ENCODE data around the gene GOLT1A.

The GOLT1A gene

GRCh38 chr1:204170494-204171155 lies 43.2 kb downstream of the GOLT1A start:
- Mint-ChIP-seq H3K9me3 (peaks cover 37 to 55% of the 10 kb centered on the region in 2 donors), H3K4me3 (no peak overlapping the region), H3K4me1 (no peaks in the 10 kb centered on the region), H3K27ac (no peak overlapping the region), H3K27me3 (peaks cover 9% of the 10 kb centered on the region)
- DNase-seq (no peak), ATAC-seq (no peak)

DNA sequence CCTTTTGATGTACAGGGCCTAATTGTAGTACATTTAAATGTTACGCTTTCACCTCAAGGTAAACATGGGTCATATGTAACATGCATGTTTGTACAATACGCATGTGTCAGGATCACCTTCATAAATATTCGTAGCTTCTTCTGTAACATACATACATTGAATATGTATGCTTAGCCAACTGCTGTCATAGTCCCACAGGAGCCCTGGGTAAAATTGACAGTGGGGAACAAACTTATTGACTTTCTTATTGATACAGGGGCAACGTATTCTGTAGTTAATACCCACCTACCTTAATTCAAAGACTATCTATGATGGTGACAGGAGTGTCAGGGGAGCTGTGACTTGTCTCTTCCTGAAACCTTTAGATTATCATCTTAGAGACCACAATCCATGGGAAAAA lies 43.9 kb downstream of the GOLT1A start:
- peaks cover 14% of the 10 kb centered on the region for H3K27me3 Mint-ChIP-seq
- ATAC-seq (no peak), DNase-seq (no peak)
- peaks cover 37 to 55% of the 10 kb centered on the region in 2 donors for H3K9me3 Mint-ChIP-seq
- H3K4me3 Mint-ChIP-seq: no peak overlapping the region
- H3K4me1 Mint-ChIP-seq: no peaks in the 10 kb centered on the region
- H3K27ac Mint-ChIP-seq: no peak overlapping the region

DNA sequence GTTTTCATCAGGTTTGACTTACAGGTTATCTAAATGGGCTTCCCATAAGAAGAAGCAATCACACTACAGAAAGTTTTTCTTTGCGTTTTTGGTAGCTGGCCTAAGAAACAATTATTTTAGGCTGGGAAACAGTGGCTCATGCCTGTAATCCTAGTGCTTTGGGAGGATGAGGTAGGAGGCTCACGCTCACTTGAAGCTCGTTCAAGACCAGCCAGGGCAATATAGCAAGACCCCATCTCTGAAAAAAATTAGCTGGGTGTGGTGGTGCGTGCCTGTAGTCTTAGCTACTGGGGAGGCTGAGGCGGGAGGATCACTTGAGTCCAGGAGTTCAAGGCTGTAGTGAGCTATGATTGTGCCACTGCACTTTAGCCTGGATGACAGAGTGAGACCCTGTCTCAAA lies 46.1 kb downstream of the GOLT1A start:
- H3K9me3 Mint-ChIP-seq: peaks cover 30 to 44% of the 10 kb centered on the region in 2 donors

GRCh38 chr1:204166219-204166618 lies 47.6 kb downstream of the GOLT1A start, which contains the start of gene REN:
Gene REN (minus strand): TSS chr1:204166337. CDS start chr1:204166293, 44 bp downstream.
- peaks cover 14% of the 10 kb centered on the region for H3K27me3 Mint-ChIP-seq
- H3K27ac Mint-ChIP-seq: no peak within 1 kb of the TSS
- DNase-seq (no peak), ATAC-seq (no peak)
- no peak within 1 kb of the TSS for H3K4me3 Mint-ChIP-seq
- no peaks in the 10 kb centered on the region for H3K4me1 Mint-ChIP-seq
- H3K9me3 Mint-ChIP-seq: peaks cover 24 to 29% of the 10 kb centered on the region in 2 donors

More for the DNA sequence above, 46.1 kb downstream of the GOLT1A start:
- no peak for ATAC-seq
- H3K4me3 Mint-ChIP-seq: no peak overlapping the region
- H3K27ac Mint-ChIP-seq: no peak overlapping the region
- no peak for DNase-seq
- H3K27me3 Mint-ChIP-seq: peaks cover 14% of the 10 kb centered on the region
- H3K4me1 Mint-ChIP-seq: no peaks in the 10 kb centered on the region

DNA sequence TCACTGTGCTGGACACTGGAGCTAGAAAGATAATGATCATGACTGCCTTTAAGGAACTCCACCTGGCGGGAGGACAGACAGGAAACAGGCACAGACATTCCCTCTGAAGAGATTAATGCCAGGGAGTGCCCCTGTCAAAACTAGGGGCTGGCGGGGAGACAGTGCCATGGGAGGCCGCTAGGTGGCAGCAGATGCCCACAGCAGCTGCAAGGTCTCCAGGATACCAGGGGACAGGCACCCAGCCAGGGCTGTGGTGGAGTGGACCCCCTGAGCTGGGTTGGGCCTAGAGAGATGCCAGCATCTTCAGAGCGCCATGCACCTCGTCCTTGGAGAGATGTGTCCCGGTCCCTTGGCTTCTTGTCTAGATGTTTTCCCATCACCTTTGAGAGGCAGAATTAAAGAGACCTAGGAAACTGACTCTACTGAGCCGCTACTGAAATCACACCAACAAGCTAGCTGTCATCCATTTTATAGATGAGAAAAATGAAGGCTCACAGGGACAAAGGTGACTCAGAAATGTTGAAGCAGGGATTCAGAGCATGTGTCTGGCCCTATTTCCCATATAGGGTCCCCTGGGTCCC lies 51.2 kb downstream of the GOLT1A start:
- DNase-seq (peak; percentile 80 to 84), ATAC-seq (peak; percentile 89)
- no peak overlapping the region for H3K27ac Mint-ChIP-seq
- peaks cover 5 to 6% of the 10 kb centered on the region in 2 donors for H3K9me3 Mint-ChIP-seq
- H3K4me1 Mint-ChIP-seq: no peaks in the 10 kb centered on the region
- H3K4me3 Mint-ChIP-seq: no peak overlapping the region
- peaks cover 14% of the 10 kb centered on the region for H3K27me3 Mint-ChIP-seq

DNA sequence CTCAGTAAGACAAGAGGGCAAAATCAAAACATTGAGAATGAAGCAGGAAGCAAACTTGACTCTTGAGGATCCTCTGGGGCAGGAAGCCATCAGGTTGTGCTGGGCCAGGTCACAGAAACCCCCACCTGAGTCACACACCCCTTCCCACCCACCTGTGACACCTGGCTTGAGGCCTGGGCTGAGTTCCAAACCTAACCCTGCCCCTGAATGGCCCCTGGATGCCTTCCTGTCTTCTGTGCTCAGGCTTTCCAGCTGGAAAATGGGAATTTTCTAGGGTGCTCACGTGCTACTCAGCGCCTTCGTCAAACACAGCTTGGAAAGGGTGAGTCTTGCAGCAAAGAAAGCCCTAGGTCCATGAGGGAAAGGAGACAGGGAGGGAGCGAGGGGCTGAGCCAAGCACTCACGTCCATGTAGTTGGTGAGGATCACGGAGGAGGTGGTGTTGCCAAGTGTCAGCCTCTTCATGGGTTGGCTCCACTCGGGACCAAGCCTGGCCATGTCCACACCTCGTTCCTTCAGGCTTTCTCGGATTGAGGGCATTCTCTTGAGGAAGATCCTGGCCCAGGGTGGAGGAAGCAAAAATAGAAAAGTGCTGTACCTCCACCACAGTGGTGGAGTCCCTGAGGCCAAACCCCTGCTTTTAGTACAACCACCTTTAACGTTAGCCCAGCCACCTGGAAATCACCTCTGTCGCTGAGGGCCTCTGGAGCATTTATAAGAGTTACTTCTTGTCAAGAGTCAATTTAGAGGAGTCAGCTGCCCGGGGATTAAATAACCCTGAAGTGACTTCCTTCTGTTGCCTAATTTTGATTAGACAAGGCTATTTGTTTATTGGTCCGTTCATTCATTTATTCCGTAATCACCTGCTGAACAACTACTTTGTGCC lies 51.9 kb downstream of the GOLT1A start:
- Mint-ChIP-seq H3K9me3 (no peaks in the 10 kb centered on the region), H3K27me3 (peaks cover 14% of the 10 kb centered on the region), H3K4me3 (no peak overlapping the region), H3K27ac (no peak overlapping the region), H3K4me1 (no peaks in the 10 kb centered on the region)
- DNase-seq (no peak), ATAC-seq (no peak)

DNA sequence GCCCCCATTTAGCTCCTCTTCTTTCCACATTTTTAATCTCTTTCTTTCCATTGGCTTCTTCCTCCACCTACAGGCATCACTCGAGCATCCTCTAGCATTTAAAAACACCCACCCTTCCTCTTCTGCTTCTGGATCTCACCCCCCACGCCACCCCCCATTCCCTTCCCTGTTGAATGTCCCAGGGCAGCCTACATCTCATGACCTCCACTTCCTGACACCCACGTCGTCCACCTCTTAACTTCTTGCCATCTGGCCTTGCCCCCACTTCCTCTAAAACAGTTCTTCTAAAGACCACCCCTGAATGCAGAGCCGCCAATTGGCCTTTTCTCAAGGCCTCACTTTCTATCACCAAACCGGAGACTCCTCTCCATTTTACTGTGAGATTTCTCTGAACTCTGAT lies 55.8 kb downstream of the GOLT1A start:
- Mint-ChIP-seq H3K27me3 (no peaks in the 10 kb centered on the region), H3K4me1 (no peaks in the 10 kb centered on the region), H3K9me3 (no peaks in the 10 kb centered on the region), H3K27ac (no peak overlapping the region), H3K4me3 (no peak overlapping the region)
- DNase-seq (no peak), ATAC-seq (no peak)

DNA sequence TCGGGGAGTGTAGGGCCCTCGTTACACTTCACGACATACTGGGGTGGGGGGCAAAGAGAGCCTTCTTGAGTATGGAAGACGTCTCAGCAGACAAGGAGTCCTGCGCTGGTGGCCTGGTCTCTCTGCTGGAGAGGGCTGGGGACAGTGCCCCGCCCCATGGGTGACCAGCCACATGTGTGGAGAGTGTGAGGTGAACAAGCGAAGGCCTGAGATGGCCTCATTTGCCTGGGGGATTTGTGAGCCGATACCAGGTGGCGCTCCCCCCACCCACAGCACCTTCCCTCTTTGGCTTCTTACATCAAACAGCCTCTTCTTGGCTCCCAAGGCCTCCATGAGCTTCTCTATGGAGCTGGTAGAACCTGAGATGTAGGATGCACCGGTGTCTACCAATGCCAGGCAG lies 57.9 kb downstream of the GOLT1A start:
- H3K27ac Mint-ChIP-seq: no peak overlapping the region
- no peak for DNase-seq
- no peaks in the 10 kb centered on the region for H3K4me1 Mint-ChIP-seq
- H3K27me3 Mint-ChIP-seq: peaks cover 3% of the 10 kb centered on the region
- no peak for ATAC-seq
- no peak overlapping the region for H3K4me3 Mint-ChIP-seq
- H3K9me3 Mint-ChIP-seq: no peaks in the 10 kb centered on the region

DNA sequence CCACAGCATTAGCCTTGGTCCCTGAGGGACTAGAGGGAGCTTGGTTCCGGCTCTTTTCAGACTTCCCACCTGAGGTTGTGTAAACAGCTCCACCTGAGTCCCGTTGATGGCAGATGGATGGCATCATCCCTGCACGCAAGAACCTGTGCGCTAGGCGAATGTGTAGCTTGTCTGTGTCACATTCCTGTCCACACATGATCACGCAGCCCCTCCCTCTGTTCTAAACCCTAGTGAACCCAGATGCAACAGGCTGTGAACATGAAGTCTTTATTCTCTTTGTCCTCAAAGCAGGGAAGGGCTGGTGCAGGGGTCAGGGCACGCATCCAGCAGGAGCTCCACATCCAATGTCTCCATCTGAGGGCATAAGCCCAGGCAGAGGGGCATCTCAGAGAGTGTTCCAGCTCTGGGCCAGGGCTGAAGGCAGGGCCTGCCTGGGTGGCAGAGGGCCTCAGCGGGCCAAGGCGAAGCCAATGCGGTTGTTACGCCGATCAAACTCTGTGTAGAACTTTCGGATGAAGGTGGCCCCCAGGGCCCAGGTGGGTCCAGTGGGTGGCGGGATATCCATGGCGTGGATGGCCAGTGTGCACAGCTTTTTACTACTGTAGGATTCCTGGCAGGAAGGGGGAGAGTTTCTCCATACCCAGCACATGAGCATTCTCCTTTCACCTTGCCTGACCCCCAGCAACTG lies 59.1 kb downstream of the GOLT1A start:
- Mint-ChIP-seq H3K27ac (no peak overlapping the region), H3K4me3 (no peak overlapping the region), H3K4me1 (peaks cover 5% of the 10 kb centered on the region), H3K9me3 (no peaks in the 10 kb centered on the region), H3K27me3 (peaks cover 10% of the 10 kb centered on the region)
- no peak for DNase-seq
- ATAC-seq: no peak

DNA sequence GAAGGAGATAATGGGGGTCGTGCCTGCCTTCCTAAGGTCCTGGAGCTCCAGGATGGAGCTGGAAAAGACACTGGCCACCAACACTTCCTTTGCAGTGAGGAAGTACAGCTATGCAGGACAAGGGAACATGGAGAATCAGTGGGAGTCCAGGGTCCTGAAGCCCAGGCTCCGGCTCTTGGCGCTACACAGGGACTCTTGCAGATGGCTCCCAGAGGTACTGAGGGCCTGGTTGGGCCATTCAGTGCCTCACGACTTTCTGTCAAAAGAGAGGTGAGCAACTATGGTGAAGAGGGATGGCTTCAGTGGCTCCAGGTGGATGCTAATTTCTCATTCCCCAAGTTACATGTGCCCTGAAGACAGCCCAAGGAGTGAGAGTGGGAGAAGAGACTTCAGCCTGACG lies 60.1 kb downstream of the GOLT1A start:
- Mint-ChIP-seq H3K27me3 (peaks cover 10% of the 10 kb centered on the region), H3K27ac (no peak overlapping the region), H3K4me3 (no peak overlapping the region), H3K4me1 (peaks cover 5% of the 10 kb centered on the region), H3K9me3 (no peaks in the 10 kb centered on the region)
- DNase-seq (no peak), ATAC-seq (no peak)

DNA sequence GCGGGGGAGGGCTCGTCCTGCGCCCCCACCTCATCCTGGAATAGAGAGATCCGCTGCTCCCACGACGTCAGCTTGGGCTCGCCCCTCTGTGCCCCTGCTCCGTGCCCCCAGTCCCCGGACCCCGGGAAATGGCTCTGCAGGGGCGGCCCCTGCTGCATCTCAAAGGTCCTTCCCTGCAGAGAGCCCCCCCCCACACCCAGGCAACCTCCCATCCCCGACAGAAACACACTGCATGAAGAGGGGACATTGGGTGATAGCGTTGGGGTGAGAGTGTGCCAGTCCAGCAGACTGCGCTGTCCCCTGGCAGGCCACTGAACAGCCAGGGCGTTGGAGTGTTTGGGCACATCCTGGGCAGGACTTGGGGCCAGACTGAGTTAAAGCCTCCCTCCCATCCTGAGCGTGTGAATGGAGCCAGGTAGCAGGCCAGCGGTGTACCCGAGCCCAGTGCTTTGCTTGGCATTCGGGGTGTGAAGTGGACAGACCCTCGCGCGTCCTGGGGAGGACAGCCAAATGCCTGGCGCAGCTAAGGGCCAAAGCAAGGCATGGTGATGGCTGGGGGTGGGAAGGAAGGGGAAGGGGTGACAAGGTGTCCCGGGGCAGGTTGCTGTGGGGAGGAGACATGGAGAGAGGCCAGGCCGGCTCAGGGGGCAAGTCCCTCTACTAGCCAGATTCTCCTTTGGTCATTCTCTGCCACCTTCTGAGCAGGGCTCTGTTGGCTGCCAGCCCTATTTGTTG lies 61.3 kb downstream of the GOLT1A start:
- no peak for DNase-seq
- H3K27ac Mint-ChIP-seq: peak overlapping the region in 1 of 2 donors; percentile 63
- no peaks in the 10 kb centered on the region for H3K9me3 Mint-ChIP-seq
- H3K4me3 Mint-ChIP-seq: peak overlapping the region; percentile 76 to 82
- peaks cover 5% of the 10 kb centered on the region for H3K4me1 Mint-ChIP-seq
- peaks cover 10% of the 10 kb centered on the region for H3K27me3 Mint-ChIP-seq
- peak; percentile 27 for ATAC-seq

GRCh38 chr1:204151552-204152309 lies 62.1 kb downstream of the GOLT1A start, which contains the start of gene ETNK2:
Gene ETNK2 (minus strand): TSS chr1:204152044. CDS start chr1:204151852, 192 bp downstream.
- H3K4me1 Mint-ChIP-seq: peaks cover 5% of the 10 kb centered on the region
- DNase-seq: peak; percentile 40 to 53
- peak; percentile 62 for ATAC-seq
- peaks cover 10% of the 10 kb centered on the region for H3K27me3 Mint-ChIP-seq
- no peaks in the 10 kb centered on the region for H3K9me3 Mint-ChIP-seq
- peak within 1 kb of the TSS; percentile 76 to 82 for H3K4me3 Mint-ChIP-seq
- peak within 1 kb of the TSS in 1 of 2 donors; percentile 63 for H3K27ac Mint-ChIP-seq

DNA sequence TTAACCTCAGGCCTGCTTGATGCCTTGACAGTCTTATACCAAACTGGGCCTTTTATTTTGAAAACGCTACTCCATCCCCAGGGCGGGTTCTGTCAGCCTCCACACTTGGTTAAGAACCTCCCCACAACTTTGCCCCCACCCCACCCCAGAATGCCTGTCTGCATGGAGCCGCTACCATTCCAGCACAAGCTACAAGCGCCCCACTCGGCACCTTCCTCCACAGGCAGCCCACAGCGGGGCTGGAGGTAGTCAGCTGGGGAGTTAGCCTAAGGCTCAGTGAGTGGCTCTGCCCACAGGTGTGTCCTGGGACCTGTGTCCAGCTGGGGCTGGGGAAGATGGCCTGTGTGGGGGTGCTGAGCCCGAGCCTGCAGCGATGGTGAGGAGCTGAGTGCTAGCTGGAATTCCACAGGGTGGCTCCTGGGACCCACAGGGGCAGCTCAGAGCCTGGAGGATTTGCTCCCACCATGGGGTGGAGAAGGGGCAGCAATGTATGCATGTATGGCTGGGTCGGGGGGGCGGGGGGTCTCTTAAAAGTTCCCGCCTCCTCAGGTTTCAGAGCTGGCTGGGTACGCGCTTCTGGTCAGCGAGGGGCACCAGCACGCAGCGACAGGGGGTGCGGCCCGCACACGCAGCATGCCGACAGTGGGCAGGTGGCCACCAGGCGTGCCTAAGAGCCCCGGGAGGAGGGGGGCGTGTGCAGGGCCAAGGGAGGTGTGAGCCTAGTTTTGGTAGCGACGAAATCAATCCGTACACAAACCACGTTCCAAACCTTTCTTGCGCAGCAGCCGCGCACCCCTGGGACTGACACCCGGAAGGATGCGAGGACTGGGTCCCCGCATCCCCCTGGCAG lies 62.9 kb downstream of the GOLT1A start:
- ATAC-seq: peak; percentile 31
- H3K4me1 Mint-ChIP-seq: peaks cover 5% of the 10 kb centered on the region
- no peak for DNase-seq
- peak overlapping the region; percentile 56 to 81 for H3K4me3 Mint-ChIP-seq
- no peak overlapping the region for H3K27ac Mint-ChIP-seq
- H3K27me3 Mint-ChIP-seq: peaks cover 10% of the 10 kb centered on the region
- no peaks in the 10 kb centered on the region for H3K9me3 Mint-ChIP-seq

All from stimulated activated naive CD8-positive, alpha-beta T cell treated with anti-CD3 and anti-CD28 coated beads, Interleukin-15, amount 100 ng/mL, for 72 hours (primary cell).